Measurements from ENCODE around the gene FAM72D. TPM values are rescaled to one million over a fixed set of nuclear protein-coding genes. Genes with fewer than 3 reads are reported as not detected.
"Not testable (repeated sequence)": the region's sequence is repeated elsewhere in the genome, so short reads cannot be mapped to it uniquely, and the experiment has no call there.

Gene FAM72D
- polyA plus RNA-seq, 1 experiment, result 0.98 TPM

DNA sequence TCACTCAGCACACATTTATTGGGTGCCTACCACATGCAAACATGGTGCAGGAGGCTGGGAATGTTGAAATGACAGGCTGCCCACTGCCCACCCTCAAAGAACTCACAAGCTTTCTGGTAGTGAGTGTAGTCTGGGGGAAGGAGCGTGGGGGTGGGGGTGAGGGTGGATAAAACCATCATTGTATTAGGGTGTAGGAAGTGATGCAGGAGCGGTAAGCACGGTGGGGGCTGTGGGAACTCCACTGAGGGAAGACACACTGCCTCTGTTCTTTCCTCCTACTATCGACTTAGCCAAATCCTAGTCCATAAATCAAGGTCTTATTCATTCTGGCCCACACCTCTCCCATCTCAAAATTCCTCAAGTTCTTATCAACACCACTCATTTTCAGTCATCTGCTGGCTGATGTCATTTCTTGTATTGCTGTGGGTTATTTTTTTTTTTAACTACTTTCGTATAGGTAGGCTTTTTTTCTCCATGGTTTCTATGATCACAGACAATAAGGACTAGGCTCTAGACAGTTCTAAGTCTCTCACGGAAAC lies 21.7 kb upstream of the FAM72D start:
- CTCF ChIA-PET; POLR2A ChIA-PET; H3K27me3 ChIP-seq (ENCODE audit: control insufficient read depth, insufficient read depth, low read length): not testable (repeated sequence)

GRCh38 chr1:145076877-145077276 lies 18.9 kb upstream of the FAM72D start:
- POLR2A ChIA-PET; H3K27me3 ChIP-seq (ENCODE audit: control insufficient read depth, insufficient read depth, low read length); H3K36me3 ChIP-seq (ENCODE audit: control insufficient read depth, insufficient read depth, low read length); CTCF ChIA-PET; DNase-seq (ENCODE audit: low read depth); H3K4me3 ChIP-seq (ENCODE audit: low read depth, low read length): not testable (repeated sequence)

More for the DNA sequence above, 21.7 kb upstream of the FAM72D start:
- not testable (repeated sequence) for H3K36me3 ChIP-seq (ENCODE audit: control insufficient read depth, insufficient read depth, low read length); DNase-seq (ENCODE audit: low read depth); H3K4me3 ChIP-seq (ENCODE audit: low read depth, low read length)

GRCh38 chr1:145077872-145078786 lies 17.6 kb upstream of the FAM72D start:
- POLR2A ChIA-PET; H3K4me3 ChIP-seq (ENCODE audit: low read depth, low read length); DNase-seq (ENCODE audit: low read depth); CTCF ChIA-PET; H3K27me3 ChIP-seq (ENCODE audit: control insufficient read depth, insufficient read depth, low read length); H3K36me3 ChIP-seq (ENCODE audit: control insufficient read depth, insufficient read depth, low read length): not testable (repeated sequence)

GRCh38 chr1:145078787-145079370 lies 16.9 kb upstream of the FAM72D start:
- CTCF ChIA-PET; H3K4me3 ChIP-seq (ENCODE audit: low read depth, low read length); DNase-seq (ENCODE audit: low read depth); POLR2A ChIA-PET; H3K36me3 ChIP-seq (ENCODE audit: control insufficient read depth, insufficient read depth, low read length); H3K27me3 ChIP-seq (ENCODE audit: control insufficient read depth, insufficient read depth, low read length): not testable (repeated sequence)

- DNase-seq (ENCODE audit: low read depth); POLR2A ChIA-PET; CTCF ChIA-PET; H3K4me3 ChIP-seq (ENCODE audit: low read depth, low read length); H3K36me3 ChIP-seq (ENCODE audit: control insufficient read depth, insufficient read depth, low read length); H3K27me3 ChIP-seq (ENCODE audit: control insufficient read depth, insufficient read depth, low read length): not testable (repeated sequence)
These were observed 16.0 kb upstream of the FAM72D start for GRCh38 chr1:145079737-145080136.

- POLR2A ChIA-PET; H3K4me3 ChIP-seq (ENCODE audit: low read depth, low read length); CTCF ChIA-PET; H3K27me3 ChIP-seq (ENCODE audit: control insufficient read depth, insufficient read depth, low read length); DNase-seq (ENCODE audit: low read depth); H3K36me3 ChIP-seq (ENCODE audit: control insufficient read depth, insufficient read depth, low read length): not testable (repeated sequence)
These were observed 15.6 kb upstream of the FAM72D start for GRCh38 chr1:145080193-145080592.

GRCh38 chr1:145082483-145083255 lies 13.1 kb upstream of the FAM72D start:
- H3K36me3 ChIP-seq (ENCODE audit: control insufficient read depth, insufficient read depth, low read length); H3K27me3 ChIP-seq (ENCODE audit: control insufficient read depth, insufficient read depth, low read length); POLR2A ChIA-PET; DNase-seq (ENCODE audit: low read depth); H3K4me3 ChIP-seq (ENCODE audit: low read depth, low read length); CTCF ChIA-PET: not testable (repeated sequence)

- H3K27me3 ChIP-seq (ENCODE audit: control insufficient read depth, insufficient read depth, low read length); CTCF ChIA-PET; POLR2A ChIA-PET; H3K36me3 ChIP-seq (ENCODE audit: control insufficient read depth, insufficient read depth, low read length); DNase-seq (ENCODE audit: low read depth): not testable (repeated sequence)
- peak overlapping the region; percentile 39 for H3K4me3 ChIP-seq (ENCODE audit: low read depth, low read length)
These were observed 2.1 kb upstream of the FAM72D start for GRCh38 chr1:145093517-145094149.

DNA sequence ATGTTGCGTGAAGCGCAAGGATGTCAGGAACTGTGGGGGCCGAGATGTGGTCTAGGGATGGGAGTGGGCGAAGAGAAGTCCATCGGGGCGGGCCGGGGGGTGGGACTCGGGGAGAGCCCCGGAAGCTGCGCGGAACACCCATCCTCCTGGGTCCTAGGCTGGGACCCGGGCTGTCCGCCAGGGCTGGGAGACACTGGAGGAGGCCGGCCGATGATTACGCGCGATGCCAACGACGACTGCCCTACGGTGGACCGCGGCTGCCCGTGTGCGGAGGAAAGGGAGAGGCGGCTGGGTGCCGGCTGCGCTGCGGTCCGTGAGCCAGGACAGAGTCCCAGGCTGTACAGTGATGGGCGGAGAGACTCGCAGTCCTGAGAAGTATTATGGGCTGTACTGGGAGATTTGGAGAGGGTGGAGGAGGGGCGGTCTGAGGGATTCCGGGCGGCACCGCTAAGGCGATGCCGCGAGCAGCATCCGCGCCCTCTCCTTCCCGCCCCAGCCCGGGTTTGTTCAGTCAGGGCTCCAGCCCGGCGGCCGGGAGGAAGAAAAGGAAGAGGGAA lies 1.0 kb upstream of the FAM72D start:
- CTCF ChIA-PET, result not testable (repeated sequence)

DNA sequence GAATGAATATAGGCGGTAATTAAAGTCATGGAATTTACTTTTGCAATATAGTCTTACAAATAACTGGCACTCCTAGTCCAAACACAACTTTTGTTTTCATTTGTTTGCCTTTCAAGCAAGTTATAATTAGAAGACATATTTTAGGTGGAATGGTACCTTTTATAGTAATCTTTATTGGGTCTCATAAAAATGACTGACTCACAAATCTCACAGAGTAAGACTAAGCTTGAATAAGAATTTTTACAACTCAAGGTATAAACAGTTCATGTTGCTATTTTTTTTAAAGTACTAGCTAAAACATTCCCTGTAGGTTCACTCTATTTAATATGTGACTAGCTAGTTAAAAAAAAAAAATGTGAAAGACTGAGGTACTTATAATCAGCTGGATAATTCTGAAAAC lies 6.0 kb downstream of the FAM72D start:
- DNase-seq (ENCODE audit: low read depth); H3K36me3 ChIP-seq (ENCODE audit: control insufficient read depth, insufficient read depth, low read length); H3K27me3 ChIP-seq (ENCODE audit: control insufficient read depth, insufficient read depth, low read length); POLR2A ChIA-PET; CTCF ChIA-PET; H3K4me3 ChIP-seq (ENCODE audit: low read depth, low read length): not testable (repeated sequence)

More for the DNA sequence above, 1.0 kb upstream of the FAM72D start:
- POLR2A ChIA-PET; DNase-seq (ENCODE audit: low read depth); H3K36me3 ChIP-seq (ENCODE audit: control insufficient read depth, insufficient read depth, low read length); H3K27me3 ChIP-seq (ENCODE audit: control insufficient read depth, insufficient read depth, low read length): not testable (repeated sequence)
- peak overlapping the region; percentile 43 for H3K4me3 ChIP-seq (ENCODE audit: low read depth, low read length)

DNA sequence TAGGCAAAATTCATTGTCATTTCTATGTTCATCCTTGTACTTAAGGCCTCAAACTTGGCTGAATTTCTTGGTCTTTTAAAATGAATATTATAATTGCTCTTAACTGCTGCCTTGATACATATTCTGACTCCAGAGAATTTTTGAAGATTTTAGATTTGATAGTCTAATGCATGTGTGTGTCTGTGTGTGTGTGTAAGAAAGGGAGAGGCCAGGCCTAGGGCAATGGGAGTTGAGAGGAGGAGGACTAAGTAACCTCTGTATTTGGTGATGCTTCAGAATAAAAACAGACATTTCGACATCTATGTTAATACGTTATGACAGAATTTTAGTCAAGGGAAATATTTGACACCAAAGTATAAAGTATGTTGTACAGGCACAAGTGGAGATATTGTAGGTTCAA lies 7.5 kb downstream of the FAM72D start:
- POLR2A ChIA-PET; H3K27me3 ChIP-seq (ENCODE audit: control insufficient read depth, insufficient read depth, low read length); H3K36me3 ChIP-seq (ENCODE audit: control insufficient read depth, insufficient read depth, low read length); CTCF ChIA-PET; DNase-seq (ENCODE audit: low read depth); H3K4me3 ChIP-seq (ENCODE audit: low read depth, low read length): not testable (repeated sequence)

DNA sequence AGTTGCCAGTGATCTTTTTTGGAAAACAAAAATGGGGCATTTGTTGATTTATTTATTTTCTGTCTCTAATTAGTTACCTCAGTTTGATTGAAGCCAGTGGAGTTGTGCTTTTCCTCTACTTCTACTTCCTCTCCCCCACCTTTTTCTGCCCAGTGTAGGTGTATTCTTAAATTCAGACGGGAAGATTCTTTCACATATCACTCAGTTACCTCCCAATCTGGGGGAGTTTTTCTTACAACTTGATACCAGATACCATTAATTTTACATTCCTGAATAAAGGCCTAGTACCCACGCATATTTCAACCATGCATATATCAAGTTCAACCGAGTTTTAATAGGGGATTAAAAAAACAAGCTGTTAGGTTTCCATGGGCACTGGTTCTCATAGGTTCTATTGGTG lies 15.9 kb downstream of the FAM72D start:
- H3K4me3 ChIP-seq (ENCODE audit: low read depth, low read length); CTCF ChIA-PET; POLR2A ChIA-PET; H3K27me3 ChIP-seq (ENCODE audit: control insufficient read depth, insufficient read depth, low read length); H3K36me3 ChIP-seq (ENCODE audit: control insufficient read depth, insufficient read depth, low read length); DNase-seq (ENCODE audit: low read depth): not testable (repeated sequence)

Data from BJ (cell line).